ENCODE measurements around the gene ZNF296.
A peak's percentile ranks its signal among the peaks of the same experiment; 100 is the strongest.
"Not testable (repeated sequence)": the region's sequence is repeated elsewhere in the genome, so short reads cannot be mapped to it uniquely, and the experiment has no call there.

ZNF296 gene

DNA sequence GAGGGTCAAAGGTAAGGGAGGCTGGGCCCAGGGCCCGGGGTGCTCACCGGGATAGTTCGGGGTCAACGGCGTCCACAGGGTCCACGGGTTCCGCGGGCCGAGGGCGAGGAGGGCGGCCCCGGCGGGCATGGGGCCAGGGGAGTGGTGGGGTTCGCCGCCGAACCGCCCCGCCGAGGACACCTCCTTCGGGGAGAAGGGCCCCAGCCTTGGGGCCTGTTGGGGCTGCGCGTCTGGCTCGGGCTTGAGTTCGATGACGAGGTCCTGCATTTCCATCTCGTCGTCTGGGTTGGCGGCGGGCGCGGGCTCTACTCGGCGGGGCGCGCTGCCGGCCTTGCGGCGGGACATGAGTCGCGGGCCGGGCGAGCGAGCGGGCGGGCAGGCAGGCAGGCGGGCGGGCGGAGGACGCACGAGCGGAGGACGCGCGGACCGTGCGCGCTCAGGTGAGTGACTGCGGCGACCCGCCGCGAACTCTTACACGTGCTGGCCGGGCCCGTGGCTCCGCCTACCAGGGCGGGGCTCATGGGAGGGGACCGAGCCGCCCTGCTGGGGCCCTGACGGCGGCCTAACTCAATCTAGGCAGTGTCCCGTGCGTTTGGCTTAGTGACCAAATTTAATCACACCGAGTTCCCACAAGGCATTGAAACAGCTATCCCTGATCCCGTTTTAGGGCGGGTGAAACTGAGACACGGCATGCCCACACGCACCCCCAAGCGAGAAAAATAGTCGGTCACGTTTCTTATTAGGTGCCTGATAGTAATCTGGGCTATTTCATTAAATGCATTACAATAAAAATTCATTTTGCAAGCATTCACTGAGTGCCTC lies at the start of gene ZNF296:
Gene ZNF296 (minus strand): TSS at position 450 of the 822 bp plus-strand sequence. CDS start 105 bp downstream, at position 345.
- peak; percentile 90 for DNase-seq

DNA sequence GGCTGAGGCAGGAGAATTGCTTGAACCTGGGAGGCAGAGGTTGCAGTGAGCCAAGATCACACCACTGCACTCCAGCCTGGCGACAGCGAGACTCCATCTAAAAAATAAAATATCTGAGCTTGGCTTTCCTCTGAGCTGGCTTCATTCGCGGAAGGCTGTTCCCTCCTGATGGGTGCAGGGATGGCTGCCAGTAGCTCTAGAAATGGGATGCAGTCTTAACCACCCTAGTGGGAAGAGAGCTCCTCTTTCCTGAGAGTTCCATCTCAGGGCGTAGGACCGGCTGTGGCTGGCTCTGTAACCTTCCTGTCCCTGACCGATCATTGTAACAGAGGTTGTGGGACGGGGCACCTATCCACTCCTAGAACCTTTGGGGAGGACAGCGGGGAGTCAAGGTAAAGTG lies 49.1 kb upstream of the ZNF296 start:
- no peak for DNase-seq

DNA sequence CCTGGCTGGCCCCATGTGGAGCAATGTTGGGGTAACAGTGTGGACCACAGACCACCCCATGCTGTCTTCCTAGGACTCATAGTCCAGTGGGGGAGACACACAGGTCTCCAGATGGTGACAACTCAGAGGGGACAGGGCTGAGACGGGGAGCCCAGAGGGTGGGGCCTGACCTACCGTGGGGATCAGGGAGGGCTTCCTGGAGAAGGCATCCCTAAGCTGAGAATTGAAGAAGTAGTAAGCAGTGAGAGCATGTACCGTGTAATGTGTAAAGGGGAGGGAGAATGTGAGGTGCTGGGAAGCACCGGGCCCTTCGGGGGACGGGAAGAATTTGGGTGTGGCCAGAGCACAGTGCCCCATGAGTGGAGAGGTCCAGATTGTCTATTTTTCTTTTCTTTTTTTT lies 47.7 kb upstream of the ZNF296 start:
- DNase-seq: no peak

DNA sequence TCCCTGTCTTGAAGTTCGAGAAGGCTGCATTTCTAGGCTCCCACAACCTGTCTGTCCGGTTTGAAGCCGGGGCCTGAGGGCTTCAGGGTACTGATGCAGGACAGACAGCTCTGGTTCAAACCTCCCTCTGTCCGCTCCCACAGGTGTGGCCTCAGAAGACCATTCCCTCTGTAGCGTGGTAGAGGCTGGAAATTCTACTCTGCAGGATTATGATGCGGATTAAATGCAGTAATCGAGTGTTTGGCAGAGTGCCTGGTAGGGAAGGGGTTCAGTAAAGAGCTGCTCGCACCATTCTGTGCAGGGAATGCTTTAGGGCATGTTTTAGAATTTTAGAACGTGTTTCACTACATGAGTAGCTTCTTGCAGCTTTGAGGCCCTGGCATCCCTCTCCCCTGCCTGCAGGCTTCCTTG lies 47.2 kb upstream of the ZNF296 start:
- DNase-seq: no peak

DNA sequence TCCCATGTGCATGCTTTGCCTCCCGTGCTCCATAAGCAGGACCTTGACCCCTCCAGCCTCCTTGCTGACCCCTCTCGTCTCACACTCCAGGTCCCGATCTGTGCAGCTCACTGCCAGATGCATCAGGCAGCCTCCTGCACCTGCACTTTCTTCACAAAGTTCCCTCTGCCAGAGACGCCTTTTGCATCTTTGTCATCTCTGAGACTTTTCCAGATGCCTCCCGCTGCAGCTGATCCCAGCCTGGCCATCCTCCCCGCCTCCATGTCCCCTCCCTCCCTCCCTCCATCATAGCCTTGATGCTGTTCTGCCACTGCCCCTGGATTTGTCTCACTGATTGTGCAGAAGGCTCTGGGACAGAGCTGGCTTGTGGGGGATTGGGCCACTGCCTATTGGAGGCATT lies 46.6 kb upstream of the ZNF296 start:
- no peak for DNase-seq

DNA sequence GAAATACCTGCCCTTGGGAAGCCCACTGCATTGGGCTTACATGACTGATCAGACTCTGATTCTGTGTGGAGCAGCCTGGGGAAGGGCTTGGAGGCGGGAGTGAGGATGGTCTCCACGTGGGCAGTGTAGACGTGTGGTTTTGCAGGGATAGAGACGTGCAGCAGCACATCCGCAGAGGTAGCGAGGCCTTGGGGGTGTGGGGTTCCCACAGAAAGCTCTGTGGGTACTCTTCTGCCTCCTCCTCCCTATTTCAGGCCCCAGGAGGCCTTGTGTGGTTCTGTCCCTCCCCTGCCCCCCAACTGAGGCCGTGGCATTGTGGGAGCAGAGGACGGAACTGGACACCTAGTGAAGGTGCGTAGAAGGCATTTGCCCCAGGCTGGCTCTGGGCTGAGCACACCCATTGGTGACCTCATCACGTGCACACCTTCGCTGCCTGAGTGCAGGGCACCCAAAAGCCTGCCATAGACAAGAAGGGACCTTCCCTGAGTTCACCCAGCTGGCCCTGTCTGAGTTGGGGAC lies 45.6 kb upstream of the ZNF296 start:
- DNase-seq: no peak

DNA sequence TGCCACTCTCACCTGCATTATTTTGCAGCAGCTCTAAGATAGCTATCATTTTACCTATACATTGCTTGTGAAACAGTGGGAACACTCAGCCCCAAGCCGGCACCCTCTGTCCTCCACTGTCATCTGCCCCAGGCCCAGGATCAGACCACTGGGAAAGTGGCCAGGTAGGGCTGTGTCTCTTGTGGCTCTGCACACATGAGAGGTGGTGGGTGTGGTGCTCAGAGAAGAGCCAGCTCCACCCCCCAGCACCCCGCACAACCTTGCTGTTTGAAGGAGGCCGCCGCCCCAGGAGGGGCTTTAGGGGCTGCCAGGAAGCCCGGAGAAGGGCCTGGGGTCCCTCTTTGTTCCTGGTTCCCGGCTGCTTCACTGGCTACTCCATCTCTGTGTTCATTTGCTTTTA lies 43.3 kb upstream of the ZNF296 start:
- no peak for DNase-seq

DNA sequence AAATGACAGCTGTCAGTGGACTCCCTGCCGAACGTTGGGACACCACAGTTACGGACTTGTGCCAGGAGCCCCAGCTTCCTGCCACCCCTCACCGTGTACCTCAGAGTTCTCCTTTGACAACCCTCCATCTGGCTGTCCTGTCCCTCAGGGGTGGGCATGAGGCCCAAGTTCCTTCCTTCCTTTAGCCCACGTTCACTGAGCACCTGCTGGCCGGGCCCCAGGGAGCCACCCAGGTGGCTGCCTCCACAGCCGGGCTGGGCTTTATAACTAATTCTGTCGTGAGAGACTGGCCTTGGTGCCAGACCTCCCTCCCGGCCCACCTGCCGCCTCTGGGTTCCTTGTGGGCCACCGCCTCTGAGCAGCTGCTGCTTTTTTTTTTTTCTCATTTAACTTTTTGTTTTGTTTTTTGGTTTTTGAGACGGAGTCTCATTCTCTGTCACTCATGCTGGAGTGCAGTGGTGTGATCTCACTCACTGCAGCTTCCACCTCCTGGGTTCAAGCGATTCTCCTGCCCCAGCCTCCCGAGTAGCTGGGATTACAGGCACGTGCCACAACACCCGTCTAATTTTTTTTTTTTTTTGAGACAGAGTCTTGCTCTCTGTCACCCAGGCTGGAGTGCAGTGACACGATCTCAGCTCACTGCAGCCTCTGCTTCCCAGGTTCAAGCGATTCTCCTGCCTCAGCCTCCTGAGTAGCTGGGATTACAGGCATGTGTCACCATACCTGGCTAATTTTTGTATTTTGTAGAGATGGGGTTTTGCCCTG lies 42.5 kb upstream of the ZNF296 start:
- DNase-seq: peak; percentile 25

DNA sequence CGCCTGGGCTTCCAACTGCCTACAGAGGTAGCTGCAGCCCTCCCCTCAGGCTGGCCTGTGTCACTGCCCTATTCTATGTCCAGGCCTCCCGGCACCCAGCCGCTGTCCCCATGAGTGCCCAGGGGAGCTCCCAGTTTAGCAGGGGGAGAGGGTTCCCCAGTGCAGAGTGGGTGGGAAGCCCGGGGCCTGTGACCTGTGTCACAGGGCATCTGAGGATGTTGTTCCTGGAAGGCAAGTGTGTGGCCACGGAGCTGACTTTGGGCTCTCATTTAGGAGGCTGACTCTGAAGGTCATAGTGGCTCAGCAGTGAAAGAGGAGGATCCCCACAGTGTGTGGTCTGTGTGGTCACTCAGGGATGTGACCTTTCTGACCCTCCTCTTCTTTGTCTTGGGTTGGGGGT lies 41.8 kb upstream of the ZNF296 start:
- no peak for DNase-seq

DNA sequence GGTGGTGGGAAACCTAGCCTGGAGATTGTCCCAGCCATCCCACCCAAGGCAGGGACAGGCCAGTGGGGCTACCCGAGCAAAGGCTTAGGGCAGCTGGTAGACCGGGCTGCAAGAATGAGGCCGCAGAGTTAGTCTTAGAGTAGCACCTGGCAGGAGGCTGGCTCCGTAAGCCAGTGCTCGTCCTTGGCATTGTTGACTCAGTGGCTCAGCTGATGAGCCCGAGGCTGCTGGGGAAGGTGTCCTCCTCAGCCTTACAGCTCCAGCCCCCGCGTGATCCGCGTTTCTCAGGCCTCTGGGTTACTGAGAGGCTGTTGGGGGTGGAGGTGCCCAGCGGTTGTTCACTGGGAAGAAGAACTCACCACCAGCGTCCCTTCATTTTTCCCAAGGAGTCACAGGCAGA lies 41.4 kb upstream of the ZNF296 start:
- no peak for DNase-seq

DNA sequence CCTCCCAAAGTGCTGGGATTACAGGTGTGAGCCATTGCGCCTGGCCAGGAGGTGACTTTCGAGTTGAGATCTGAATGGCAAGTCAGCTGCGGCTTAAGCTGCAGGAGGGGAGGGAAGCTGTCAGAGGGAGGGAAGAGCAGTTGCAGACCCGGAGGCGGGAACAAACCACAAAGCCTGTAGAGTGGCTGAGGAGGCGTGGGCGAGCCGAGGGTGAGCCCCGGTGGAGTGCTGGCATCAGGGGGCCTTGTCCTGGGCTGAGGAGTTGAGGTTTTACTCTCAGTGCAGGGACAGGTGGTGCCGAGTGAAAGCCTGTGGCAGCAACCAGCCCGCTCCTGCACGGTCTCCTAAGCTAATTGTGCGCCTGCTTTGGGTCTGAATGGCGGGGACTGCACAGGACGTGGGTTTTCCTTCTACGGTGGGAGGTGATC lies 40.9 kb upstream of the ZNF296 start:
- peak; percentile 85 for DNase-seq

DNA sequence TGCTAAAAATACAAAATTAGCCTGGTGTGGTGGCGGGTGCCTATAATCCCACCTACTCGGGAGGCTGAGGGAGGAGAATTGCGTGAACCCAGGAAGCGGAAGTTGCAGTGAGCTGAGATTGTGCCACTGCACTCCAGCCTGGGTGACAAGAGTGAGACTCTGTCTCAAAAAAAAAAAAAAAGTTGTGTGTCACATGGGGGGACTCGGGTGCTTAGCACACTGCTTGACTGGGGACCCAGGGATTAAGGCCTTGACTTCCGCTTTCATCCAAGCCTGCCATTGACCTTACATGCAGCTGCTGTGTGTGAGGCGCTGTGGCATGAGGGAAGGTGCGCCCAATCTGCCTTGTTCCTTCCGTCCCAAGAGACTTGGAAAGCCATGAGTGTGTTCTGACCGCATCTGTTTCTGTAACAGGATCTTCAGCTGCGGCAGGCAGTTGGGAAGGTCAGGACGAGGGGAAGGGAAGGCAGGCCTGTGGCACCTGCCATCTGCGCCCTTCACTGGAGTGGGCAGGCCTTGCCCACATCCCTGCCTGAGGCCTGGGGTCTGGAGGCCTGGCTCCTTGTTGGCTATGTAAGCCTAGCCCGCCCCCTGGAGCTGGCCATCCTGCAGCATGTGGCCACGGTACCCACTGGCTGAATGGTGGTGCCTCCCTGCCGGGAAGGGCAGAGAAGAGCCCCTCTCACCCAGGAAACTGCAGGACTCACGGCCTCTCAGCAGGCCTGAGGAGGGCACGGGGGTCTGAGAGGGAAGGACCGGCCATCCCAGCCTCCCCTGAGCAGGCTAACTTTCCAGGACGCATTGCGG lies 39.7 kb upstream of the ZNF296 start:
- DNase-seq: no peak

DNA sequence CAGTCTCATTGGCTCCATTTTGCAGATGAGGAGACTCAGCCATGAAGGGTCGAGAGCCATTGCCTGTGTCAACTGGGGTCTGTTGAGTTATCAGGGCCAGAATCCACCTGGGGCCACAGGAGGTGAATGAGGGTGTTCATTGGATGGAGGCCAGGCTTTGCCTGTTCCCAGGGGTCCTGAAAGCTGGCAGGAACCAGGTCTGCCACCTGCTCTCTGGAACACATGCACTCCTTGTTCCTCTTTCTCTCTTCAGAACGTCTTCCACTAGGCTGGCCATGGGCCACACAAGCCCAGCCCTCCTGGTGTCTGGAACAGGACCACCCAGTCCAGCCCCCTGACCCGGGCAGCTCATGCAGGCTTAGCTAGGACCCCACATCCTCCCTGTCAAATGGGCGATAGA lies 37.8 kb upstream of the ZNF296 start:
- DNase-seq: no peak

DNA sequence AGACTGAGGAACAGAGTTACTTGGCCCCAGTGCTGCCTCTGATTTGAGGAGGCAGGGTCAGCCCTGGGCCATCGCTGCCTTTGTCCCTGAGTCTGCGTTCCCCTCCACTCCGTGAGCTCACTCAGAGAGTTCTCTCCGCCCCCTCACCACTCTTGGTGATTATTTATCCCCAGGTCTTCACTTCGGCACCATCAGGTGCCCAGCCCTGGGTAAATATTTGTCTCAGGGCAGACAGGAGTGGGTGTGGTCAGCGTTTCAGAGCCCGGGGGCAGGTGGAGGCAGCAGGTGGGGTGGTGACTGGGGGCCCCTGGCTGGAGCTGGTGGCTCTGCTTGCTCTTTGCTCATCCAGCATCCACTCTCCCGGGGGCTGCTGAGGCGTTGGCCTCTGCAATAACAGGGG lies 37.4 kb upstream of the ZNF296 start:
- no peak for DNase-seq

DNA sequence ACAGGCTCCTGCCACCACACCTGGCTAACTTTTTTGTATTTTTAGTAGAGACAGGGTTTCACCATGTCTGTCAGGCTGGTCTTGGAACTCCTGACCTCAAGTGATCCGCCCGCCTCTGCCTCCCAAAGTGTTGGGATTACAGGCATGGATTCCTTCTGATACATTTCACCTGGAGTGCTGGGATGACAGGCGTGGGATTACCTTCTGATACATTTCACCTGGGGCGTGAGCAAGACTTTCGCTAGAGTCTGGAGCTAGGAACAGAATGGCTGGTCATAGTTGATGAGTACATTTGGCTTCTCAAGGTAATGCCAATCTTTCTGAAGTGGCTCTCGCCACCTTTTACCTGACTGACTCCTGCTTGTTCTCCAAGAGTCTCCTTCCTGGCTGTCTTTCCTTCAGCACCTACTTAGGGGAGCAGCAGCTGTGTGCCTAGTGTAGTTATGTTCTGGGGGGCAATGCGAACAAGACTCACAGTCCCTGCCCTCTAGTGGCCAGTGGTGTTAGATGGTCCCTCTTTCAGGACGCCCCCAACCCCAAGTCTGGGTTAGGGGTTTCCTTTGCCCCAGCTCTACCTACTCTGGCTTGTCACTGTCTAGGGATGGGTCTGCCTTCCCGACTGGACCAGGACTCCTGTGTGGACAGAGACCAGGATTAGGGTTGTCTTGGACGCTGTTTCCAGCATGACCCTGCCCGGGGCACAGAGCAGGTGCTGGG lies 36.0 kb upstream of the ZNF296 start:
- no peak for DNase-seq

DNA sequence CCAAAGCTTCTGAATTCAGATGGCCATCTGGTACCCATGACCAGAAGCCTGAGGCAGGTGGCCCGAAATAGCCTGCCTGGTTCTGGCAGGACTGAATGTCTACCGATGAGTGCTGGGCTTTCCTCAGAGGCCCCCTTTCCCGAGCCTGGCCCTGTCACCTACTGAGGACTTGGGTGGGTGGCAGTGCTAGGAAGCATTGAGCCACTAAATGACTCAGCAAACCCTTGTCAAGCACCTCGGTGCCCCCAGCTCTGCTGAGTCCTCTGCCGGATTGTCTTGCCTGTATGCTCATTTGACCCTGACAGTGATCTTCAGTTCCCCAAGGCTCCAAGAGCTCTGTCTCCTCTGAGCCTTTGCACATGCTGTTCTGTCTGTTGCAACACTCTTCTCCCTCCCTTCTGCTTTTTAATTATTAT lies 34.6 kb upstream of the ZNF296 start:
- DNase-seq: peak; percentile 78

DNA sequence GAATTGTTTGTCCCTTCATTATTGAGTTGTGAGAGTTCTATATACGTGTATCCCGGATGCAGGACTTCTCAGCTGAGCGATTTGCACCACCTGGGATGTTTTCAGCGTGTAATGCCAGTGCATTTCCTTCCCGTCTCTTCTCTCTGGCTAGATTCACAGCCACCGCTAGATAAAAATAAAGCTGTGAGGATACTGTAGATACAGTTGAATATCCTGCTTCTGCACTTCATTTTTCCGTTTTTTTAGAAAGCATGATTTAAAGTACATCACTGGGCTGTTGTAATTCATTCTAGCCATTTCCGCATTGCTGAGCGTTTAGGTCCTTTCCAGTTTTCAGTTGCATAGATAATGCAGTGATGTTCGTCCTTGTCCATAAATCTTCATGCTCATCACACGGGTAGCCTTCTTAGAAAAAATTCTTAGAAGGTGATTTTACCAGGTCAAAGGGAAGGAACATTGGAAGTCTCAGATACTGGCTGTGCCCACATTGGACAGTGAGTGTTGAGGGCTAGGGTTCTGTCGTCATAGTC lies 31.4 kb upstream of the ZNF296 start:
- no peak for DNase-seq

DNA sequence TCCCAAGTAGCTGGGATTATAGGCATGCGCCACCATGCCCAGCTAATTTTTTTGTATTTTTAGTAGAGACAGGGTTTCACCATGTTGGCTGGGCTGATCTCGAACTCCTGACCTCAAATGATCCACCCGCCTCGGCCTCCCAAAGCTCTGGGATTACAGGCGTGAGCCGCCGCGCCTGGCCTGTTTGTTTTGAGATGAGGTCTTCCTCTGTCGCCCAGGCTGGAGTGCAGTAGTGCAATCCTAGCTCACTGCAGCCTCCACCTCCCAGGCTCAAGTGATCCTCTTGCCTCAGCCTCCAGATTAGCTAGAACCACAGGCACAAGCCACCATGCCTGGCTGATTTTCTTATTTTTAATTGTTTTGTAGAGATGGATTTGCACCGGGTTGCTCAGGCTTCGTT lies 30.1 kb upstream of the ZNF296 start:
- DNase-seq: not testable (repeated sequence)

DNA sequence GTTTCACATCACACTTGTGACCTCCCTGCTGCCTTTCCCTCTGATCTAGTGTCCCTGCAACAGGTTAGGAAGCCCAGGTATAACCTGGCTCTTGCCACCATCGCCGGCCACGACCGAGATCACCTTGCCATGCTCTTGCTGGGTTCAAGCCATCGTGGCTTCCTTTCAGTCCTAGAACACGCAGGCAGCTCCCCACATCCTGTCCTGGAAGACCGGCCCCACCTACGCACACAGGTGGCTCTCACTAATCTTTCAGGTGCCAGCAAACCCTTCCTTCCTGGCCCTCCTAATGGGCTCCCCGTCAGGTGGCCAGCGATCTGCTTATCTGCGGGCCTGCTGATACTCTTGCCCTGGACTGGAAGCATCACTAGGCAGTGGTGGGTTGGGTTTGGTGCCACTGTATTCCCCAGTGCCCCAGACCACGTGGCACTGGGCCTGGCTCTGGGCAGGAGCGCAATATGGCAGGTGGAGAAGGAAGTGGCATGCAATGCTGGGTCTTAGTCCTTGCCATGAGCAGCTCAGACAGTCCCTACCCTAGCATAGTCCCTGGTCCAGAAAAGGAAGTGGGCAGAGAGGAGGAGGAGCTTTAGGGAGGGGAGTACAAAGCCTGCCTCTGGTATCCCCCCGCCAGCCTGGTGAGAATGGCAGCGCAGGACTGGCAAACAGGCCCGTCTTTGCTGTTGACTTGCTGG lies 28.5 kb upstream of the ZNF296 start:
- no peak for DNase-seq

DNA sequence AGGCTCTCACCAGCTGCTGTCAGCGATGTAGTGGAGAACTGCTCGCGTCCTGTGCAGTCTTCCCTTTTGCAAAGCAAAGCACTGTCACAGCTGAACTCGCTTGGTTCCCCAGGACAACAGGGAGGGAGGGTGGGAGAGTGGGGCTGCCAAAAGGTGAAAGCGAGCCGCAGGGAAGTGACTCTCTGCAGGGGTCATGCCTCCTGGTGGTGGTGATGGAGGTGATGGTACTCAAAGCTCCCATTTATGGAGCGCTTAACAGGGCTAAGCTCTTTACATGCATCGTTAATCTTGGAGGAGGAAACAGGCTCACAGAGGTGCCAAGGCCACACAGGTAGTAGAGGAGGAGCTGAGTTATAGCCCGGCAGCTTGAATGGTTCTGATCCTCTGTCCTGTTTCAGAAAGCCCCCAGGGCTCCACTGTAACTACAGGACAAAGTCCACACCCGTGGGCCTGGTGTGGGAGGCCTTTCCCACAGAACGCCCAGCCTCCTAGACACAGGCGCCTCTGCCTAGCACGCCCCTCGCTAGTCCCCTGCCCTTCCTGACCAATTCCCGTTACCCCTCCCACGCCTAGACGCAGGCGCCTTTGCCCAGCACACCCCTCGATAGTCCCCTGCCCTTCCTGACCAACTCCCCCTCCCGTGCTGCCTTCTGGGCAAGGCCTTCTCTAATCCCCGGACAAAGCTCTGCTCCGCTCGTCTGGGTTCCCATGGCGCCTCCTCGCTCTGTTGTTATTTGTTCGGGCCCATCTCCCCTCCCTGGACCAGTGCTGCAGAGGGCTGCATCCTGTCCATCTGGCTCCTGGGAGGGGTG lies 27.4 kb upstream of the ZNF296 start:
- DNase-seq: no peak

DNA sequence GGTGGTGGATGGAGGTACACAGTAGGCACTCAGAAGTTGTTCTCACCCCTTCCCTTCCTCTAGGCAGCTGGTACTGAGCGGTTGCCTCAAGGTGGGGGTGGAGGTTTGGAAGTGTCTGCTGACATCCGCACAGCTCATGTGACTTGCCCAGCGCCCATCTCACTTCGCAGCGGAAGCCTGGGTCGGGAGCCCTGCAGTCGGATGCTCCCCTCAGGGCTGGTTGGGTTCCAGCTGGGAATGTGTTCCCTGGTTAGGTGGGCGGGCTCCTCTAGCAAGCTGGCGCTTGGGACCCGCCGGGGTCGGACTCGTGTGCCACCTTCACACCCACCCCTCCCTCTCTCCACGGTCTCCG lies 26.9 kb upstream of the ZNF296 start:
- no peak for DNase-seq

Measured in hematopoietic multipotent progenitor cell treated with erythropoietin and hydrocortisone succinate and interleukin-3 and kit ligand, for 6 days (in vitro differentiated cells).